Measurements from ENCODE around the gene APOL2. TPM values are rescaled to one million over a fixed set of nuclear protein-coding genes. Genes with fewer than 3 reads are reported as not detected.
"Not testable (repeated sequence)": the region's sequence is repeated elsewhere in the genome, so short reads cannot be mapped to it uniquely, and the experiment has no call there.

Gene APOL2
- total RNA-seq, 1 experiment from 2014 or later: 10.0 TPM

GRCh38 chr22:36204632-36205015 is 34.7 kb downstream of the APOL2 start:
- Mint-ChIP-seq H3K9me3 (ENCODE audit: unreplicated experiment) (peaks cover 14% of the 10 kb centered on the region), H3K36me3 (ENCODE audit: insufficient read depth, unreplicated experiment) (no peaks in the 10 kb centered on the region), H3K4me3 (ENCODE audit: unreplicated experiment) (no peak overlapping the region), H3K27ac (ENCODE audit: unreplicated experiment) (no peak overlapping the region), H3K4me1 (ENCODE audit: low read depth, unreplicated experiment) (peaks cover 15% of the 10 kb centered on the region), H3K27me3 (ENCODE audit: insufficient read depth, unreplicated experiment) (peaks cover 3% of the 10 kb centered on the region)
- Histone ChIP-seq H3K4me3 (ENCODE audit: low read depth, low read length) (no peak overlapping the region), H3K9me3 (peaks cover 8% of the 10 kb centered on the region), H3K4me1 (peaks cover 4% of the 10 kb centered on the region; the same call in 1 of the 2 replicates), H3K27me3 (replicated peaks; ENCODE audit: control insufficient read depth, insufficient read depth, low read length) (no peaks in the 10 kb centered on the region), H3K36me3 (ENCODE audit: control insufficient read depth, insufficient read depth, low read length) (no peaks in the 10 kb centered on the region)
- ChIA-PET POLR2A (no interaction called here), CTCF (interaction anchor here (0.6 to 1.1 kb wide), 4 partner anchors 10 to 60 kb away, joined by 3 to 4 read pairs (median 4); partner anchors contain the start of gene APOL2)
- TF ChIP-seq CTCF (IDR thresholded peaks at IDR 0.05; ENCODE audit: insufficient read depth in 1 of 2, low read depth in 1 of 2, low read length in 1 of 2, severe bottlenecking in 1 of 2, unreplicated experiment in 1 of 2): no peak
- no peak for DNase-seq
- BruUV-seq (replicated peaks): no TSS peak
- intact Hi-C loops (cut with micrococcal nuclease; ENCODE audit: unreplicated experiment): no loop called here

GRCh38 chr22:36204001-36204631 is 35.2 kb downstream of the APOL2 start:
- no peak overlapping the region for H3K4me3 Mint-ChIP-seq (ENCODE audit: unreplicated experiment)
- intact Hi-C loops (cut with micrococcal nuclease; ENCODE audit: unreplicated experiment): no loop called here
- no peak overlapping the region for H3K27ac Mint-ChIP-seq (ENCODE audit: unreplicated experiment)
- no peak overlapping the region for H3K4me3 ChIP-seq (ENCODE audit: low read depth, low read length)
- H3K9me3 Mint-ChIP-seq (ENCODE audit: unreplicated experiment): peaks cover 9% of the 10 kb centered on the region
- no peaks in the 10 kb centered on the region for H3K27me3 ChIP-seq (replicated peaks; ENCODE audit: control insufficient read depth, insufficient read depth, low read length)
- no peak for DNase-seq
- peaks cover 11% of the 10 kb centered on the region for H3K4me1 Mint-ChIP-seq (ENCODE audit: low read depth, unreplicated experiment)
- no peaks in the 10 kb centered on the region for H3K36me3 ChIP-seq (ENCODE audit: control insufficient read depth, insufficient read depth, low read length)
- H3K9me3 ChIP-seq: peaks cover 4% of the 10 kb centered on the region
- ChIA-PET CTCF (interaction anchor here (0.6 to 1.1 kb wide), 4 partner anchors 9 to 59 kb away, joined by 3 to 4 read pairs (median 4); partner anchors contain the start of gene APOL2), POLR2A (no interaction called here)
- H3K36me3 Mint-ChIP-seq (ENCODE audit: insufficient read depth, unreplicated experiment): no peaks in the 10 kb centered on the region
- peaks cover 3% of the 10 kb centered on the region; the same call in 1 of the 2 replicates for H3K4me1 ChIP-seq
- no TSS peak for BruUV-seq (replicated peaks)
- no peak for TF ChIP-seq CTCF (IDR thresholded peaks at IDR 0.05; ENCODE audit: insufficient read depth in 1 of 2, low read depth in 1 of 2, low read length in 1 of 2, severe bottlenecking in 1 of 2, unreplicated experiment in 1 of 2)
- H3K27me3 Mint-ChIP-seq (ENCODE audit: insufficient read depth, unreplicated experiment): peaks cover 3% of the 10 kb centered on the region

GRCh38 chr22:36203441-36203840 is 35.9 kb downstream of the APOL2 start:
- H3K27me3 ChIP-seq (replicated peaks; ENCODE audit: control insufficient read depth, insufficient read depth, low read length); H3K4me3 Mint-ChIP-seq (ENCODE audit: unreplicated experiment); H3K9me3 Mint-ChIP-seq (ENCODE audit: unreplicated experiment); H3K4me1 Mint-ChIP-seq (ENCODE audit: low read depth, unreplicated experiment); H3K9me3 ChIP-seq; H3K36me3 ChIP-seq (ENCODE audit: control insufficient read depth, insufficient read depth, low read length); DNase-seq; H3K4me1 ChIP-seq; BruUV-seq (replicated peaks); POLR2A ChIA-PET; H3K4me3 ChIP-seq (ENCODE audit: low read depth, low read length); H3K27me3 Mint-ChIP-seq (ENCODE audit: insufficient read depth, unreplicated experiment); H3K36me3 Mint-ChIP-seq (ENCODE audit: insufficient read depth, unreplicated experiment); intact Hi-C loops (cut with micrococcal nuclease; ENCODE audit: unreplicated experiment); H3K27ac Mint-ChIP-seq (ENCODE audit: unreplicated experiment): not testable (repeated sequence)
- CTCF ChIA-PET: interaction anchor here (1.3 kb wide), 1 partner anchor 36 kb away, joined by 3 read pairs; the partner anchor contains the start of gene APOL2

GRCh38 chr22:36202906-36203305 is 36.4 kb downstream of the APOL2 start:
- H3K36me3 ChIP-seq (ENCODE audit: control insufficient read depth, insufficient read depth, low read length); POLR2A ChIA-PET; DNase-seq; H3K4me3 Mint-ChIP-seq (ENCODE audit: unreplicated experiment); H3K27me3 ChIP-seq (replicated peaks; ENCODE audit: control insufficient read depth, insufficient read depth, low read length); H3K9me3 Mint-ChIP-seq (ENCODE audit: unreplicated experiment); intact Hi-C loops (cut with micrococcal nuclease; ENCODE audit: unreplicated experiment); BruUV-seq (replicated peaks); H3K9me3 ChIP-seq; H3K36me3 Mint-ChIP-seq (ENCODE audit: insufficient read depth, unreplicated experiment); H3K27me3 Mint-ChIP-seq (ENCODE audit: insufficient read depth, unreplicated experiment); H3K27ac Mint-ChIP-seq (ENCODE audit: unreplicated experiment); H3K4me3 ChIP-seq (ENCODE audit: low read depth, low read length); H3K4me1 ChIP-seq: not testable (repeated sequence)
- CTCF ChIA-PET: interaction anchor here (1.3 kb wide), 1 partner anchor 36 kb away, joined by 3 read pairs; the partner anchor contains the start of gene APOL2
- H3K4me1 Mint-ChIP-seq (ENCODE audit: low read depth, unreplicated experiment): peaks cover 12% of the 10 kb centered on the region
